ENCODE measurements around the gene APBB2.

DNA sequence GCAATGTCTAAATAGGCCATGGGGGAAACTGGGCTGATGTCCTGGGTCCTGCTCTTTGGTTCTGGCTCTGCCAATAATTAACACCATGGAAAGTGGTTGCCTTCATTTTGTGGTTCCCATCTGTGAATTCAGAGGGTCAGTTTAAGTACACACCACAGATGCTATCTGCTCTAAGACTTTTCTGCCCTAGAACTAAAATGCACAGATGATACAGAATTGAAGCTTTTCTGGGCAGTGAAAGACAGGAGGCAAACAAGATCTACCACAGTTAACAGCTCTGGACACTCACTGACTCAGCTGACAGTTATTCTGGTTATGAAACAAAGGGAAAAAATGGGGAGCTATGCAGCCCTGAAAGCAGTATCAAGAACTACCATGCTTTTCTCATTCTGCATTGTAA, 37.3 kb downstream of the APBB2 start:
- TF ChIP-seq, protein P1, sequence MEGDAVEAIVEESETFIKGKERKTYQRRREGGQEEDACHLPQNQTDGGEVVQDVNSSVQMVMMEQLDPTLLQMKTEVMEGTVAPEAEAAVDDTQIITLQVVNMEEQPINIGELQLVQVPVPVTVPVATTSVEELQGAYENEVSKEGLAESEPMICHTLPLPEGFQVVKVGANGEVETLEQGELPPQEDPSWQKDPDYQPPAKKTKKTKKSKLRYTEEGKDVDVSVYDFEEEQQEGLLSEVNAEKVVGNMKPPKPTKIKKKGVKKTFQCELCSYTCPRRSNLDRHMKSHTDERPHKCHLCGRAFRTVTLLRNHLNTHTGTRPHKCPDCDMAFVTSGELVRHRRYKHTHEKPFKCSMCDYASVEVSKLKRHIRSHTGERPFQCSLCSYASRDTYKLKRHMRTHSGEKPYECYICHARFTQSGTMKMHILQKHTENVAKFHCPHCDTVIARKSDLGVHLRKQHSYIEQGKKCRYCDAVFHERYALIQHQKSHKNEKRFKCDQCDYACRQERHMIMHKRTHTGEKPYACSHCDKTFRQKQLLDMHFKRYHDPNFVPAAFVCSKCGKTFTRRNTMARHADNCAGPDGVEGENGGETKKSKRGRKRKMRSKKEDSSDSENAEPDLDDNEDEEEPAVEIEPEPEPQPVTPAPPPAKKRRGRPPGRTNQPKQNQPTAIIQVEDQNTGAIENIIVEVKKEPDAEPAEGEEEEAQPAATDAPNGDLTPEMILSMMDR (IDR thresholded peaks at IDR 0.05), result no peak
- no peak for TF ChIP-seq EP300 (IDR thresholded peaks at IDR 0.05)

All from tibial nerve (tissue), 4 donors.